ENCODE results near the gene TMCC2.

Gene TMCC2

DNA sequence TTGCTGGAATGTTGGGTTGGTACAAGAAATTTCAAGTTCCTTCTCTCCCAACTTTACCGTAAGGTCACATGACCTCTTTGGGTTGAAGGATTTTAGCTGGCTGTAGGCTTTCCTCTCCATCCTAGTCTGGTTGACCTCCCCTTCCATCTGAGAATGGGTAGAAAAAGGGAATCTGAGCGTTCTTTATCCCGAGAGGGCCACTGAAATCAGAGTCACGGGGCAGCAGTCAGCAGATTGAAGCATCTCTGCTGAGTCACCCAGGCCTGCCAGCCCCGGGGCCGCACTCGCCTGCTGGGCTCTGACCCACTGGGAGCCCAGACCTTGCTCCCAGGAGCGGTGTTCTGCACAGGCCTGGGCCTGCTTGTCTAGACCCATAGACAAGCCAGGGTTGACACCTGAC lies 31.0 kb downstream of the TMCC2 start:
- no peak overlapping the region for H3K27ac ChIP-seq
- no peak for TF ChIP-seq ZFX (IDR thresholded peaks at IDR 0.05; ENCODE audit: borderline replicate concordance)
- TF ChIP-seq, protein P1, sequence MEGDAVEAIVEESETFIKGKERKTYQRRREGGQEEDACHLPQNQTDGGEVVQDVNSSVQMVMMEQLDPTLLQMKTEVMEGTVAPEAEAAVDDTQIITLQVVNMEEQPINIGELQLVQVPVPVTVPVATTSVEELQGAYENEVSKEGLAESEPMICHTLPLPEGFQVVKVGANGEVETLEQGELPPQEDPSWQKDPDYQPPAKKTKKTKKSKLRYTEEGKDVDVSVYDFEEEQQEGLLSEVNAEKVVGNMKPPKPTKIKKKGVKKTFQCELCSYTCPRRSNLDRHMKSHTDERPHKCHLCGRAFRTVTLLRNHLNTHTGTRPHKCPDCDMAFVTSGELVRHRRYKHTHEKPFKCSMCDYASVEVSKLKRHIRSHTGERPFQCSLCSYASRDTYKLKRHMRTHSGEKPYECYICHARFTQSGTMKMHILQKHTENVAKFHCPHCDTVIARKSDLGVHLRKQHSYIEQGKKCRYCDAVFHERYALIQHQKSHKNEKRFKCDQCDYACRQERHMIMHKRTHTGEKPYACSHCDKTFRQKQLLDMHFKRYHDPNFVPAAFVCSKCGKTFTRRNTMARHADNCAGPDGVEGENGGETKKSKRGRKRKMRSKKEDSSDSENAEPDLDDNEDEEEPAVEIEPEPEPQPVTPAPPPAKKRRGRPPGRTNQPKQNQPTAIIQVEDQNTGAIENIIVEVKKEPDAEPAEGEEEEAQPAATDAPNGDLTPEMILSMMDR (IDR thresholded peaks at IDR 0.05): no peak

DNA sequence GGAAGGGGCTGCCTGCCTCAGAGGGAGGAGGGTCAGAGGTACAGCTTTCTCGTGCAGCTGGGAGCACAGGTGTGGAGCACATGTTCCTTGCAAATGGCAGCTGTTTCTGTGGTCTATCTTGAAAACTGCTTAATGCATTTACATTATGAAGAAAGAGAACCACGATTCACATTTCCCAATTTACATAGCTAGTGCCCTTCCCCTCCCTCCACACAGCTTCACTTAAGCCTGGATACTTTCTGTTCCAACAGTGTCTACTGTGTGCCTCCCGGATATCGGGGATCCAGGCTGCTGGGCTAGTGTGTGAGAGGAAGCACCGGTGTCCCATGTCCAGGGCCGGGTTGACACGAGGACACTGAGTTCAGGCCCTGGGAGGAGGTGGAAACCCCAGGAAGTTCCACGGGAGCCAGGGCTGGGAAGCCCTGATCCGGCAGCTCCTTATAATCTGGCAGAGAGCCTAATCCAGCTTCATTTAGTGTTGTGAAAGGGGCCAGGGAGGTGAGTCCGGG lies 31.6 kb downstream of the TMCC2 start:
- H3K27ac ChIP-seq: no peak overlapping the region
- no peak for TF ChIP-seq ZFX (IDR thresholded peaks at IDR 0.05; ENCODE audit: borderline replicate concordance)
- TF ChIP-seq, protein P1 (IDR thresholded peaks at IDR 0.05): no peak

DNA sequence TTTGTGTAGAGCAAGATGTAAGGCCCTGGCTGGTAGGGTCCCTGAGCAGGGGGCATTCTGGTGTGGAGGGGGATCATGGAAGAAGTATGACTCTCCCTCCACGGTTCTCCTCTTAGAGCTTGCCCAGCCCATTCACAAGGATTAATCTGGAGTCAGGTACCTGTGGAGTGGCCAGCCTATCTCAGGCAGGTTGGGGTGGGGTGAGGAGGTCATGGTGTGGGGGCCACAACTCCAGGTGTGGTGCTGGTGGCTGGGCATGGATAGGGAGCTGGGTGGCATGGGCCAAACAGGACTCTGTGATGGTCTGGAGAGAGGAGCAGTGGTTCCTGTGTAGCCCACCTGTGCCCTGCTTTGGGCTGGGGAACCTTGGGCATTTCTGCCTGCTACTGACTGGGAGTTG lies 32.3 kb downstream of the TMCC2 start:
- no peak for TF ChIP-seq ZFX (IDR thresholded peaks at IDR 0.05; ENCODE audit: borderline replicate concordance)
- TF ChIP-seq, protein P1 (IDR thresholded peaks at IDR 0.05): no peak
- H3K27ac ChIP-seq: no peak overlapping the region

DNA sequence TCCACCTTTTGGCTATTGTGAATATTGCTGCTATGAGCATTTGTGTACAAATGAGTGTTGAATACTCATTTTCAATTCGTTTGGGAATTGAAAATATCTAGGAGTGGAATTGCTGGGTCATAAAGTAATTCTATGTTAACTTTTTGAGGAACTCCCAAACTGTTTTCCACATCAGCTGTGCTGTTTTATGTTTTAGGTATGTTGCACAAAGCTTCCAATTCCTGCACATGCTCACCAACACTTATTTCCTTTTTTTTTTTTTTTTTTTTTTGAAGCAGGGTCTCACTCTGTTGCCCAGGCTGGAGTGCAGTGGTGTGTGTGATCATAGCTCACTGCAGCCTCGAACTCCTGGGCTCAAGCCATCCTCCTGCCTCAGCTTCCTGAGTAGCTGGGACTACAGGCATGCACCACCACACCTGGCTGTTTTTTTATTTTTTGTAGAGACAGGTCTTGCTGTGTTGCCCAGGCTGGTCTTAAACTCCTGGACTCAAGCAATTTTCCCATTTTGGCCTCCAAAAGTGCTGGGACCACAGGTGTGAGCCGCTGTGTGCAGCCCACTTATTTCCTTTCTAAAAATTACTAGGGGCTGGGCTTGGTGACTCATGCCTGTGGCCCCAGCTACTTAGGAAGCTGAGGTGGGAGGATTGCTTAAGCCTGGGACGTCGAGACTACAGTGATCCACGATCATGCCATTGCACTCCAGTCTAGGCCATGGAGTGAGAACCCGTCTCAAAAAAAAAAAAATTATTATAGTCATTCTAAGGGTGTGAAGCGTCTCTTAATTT lies 33.4 kb downstream of the TMCC2 start:
- H3K27ac ChIP-seq: no peak overlapping the region
- TF ChIP-seq, protein P1 (IDR thresholded peaks at IDR 0.05): no peak
- TF ChIP-seq ZFX (IDR thresholded peaks at IDR 0.05; ENCODE audit: borderline replicate concordance): no peak

DNA sequence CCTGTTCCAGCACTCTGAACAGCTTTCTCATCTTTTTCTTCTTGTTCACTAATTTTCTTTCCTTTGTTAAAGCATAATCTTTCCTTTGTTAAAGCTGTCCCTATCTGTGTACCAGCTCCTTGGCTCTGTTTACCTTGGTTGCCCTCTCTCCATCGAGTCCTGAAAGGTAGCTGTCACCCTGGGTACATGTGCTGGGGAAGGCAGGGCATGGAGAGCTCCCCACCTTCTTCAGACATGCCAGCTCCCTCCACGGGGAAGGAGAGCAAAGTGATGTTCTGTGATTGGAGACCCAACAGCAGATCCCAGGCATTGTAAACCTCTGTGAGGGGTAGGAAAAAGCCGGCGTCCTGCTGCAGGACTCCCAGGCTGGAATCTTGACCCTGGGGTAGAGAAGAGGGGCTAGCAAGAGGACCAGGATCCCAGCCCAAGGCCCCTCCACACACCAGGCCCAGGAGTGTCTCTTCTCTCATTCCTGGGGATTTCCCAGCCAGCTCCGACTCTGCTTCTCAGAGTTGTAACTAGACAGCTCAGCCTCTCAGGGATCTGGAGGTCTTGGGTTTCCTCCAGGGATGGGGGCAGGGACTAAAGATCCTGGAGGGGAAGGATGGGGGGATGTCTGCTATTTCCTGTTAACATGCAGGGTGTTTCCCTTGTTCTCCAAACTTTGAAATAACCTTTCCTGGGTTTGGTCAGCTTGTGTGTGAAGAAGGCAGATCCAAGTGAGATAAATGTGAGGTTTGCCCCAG lies 34.4 kb downstream of the TMCC2 start:
- TF ChIP-seq ZFX (IDR thresholded peaks at IDR 0.05; ENCODE audit: borderline replicate concordance): no peak
- TF ChIP-seq, protein P1 (IDR thresholded peaks at IDR 0.05): no peak
- H3K27ac ChIP-seq: no peak overlapping the region

DNA sequence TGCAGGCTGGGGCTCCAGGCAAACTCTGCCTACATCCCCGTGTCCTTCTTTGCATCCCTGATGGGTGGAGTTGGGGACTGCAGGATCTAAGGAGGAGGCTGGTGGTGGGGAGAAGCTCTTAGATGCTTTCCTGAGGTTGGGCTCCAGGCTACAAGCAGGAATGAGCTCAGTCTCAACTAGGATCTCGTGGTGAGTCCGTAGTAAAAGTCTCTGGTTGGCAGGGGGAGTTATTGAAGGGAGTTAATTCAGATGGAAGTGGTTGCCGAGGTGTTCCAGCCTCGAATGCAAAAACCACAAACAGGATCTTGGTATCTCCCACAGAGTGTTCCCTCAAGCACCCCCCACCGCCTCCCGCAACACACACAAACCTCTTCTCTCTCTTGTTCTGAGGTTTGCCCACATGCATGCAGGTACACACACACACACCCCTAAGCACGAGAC lies 35.0 kb downstream of the TMCC2 start:
- no peak overlapping the region for H3K27ac ChIP-seq
- no peak for TF ChIP-seq ZFX (IDR thresholded peaks at IDR 0.05; ENCODE audit: borderline replicate concordance)
- TF ChIP-seq, protein P1 (IDR thresholded peaks at IDR 0.05): no peak
